B cell (primary cell): Measurements from ENCODE around the gene PUS7.

Experiments used
- EZH2 ChIP-seq: IDR thresholded peaks from 2 replicates; pipeline ENCODE4 v1.6.1; 2012; ENCODE audit warnings: borderline replicate concordance, low read depth, mild to moderate bottlenecking, moderate library complexity, low read length; ENCODE audit not compliant: insufficient read depth, poor library complexity, severe bottlenecking
- TF ChIP-seq, protein P1 (sequence below): fragments of 200-600 bp; IDR thresholded peaks from one replicate; pipeline ENCODE4 v1.8.0; 2022; ENCODE audit warnings: antibody characterized with exemption, mild to moderate bottlenecking

GRCh38 chr7:105489409-105489808 lies 32.7 kb downstream of the PUS7 start:
- TF ChIP-seq, protein P1, sequence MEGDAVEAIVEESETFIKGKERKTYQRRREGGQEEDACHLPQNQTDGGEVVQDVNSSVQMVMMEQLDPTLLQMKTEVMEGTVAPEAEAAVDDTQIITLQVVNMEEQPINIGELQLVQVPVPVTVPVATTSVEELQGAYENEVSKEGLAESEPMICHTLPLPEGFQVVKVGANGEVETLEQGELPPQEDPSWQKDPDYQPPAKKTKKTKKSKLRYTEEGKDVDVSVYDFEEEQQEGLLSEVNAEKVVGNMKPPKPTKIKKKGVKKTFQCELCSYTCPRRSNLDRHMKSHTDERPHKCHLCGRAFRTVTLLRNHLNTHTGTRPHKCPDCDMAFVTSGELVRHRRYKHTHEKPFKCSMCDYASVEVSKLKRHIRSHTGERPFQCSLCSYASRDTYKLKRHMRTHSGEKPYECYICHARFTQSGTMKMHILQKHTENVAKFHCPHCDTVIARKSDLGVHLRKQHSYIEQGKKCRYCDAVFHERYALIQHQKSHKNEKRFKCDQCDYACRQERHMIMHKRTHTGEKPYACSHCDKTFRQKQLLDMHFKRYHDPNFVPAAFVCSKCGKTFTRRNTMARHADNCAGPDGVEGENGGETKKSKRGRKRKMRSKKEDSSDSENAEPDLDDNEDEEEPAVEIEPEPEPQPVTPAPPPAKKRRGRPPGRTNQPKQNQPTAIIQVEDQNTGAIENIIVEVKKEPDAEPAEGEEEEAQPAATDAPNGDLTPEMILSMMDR = no peak
- no peak for TF ChIP-seq EZH2
